GM19239 (cell line): Measurements from ENCODE around the gene CDCA7.
"Not testable (repeated sequence)": the region's sequence is repeated elsewhere in the genome, so short reads cannot be mapped to it uniquely, and the experiment has no call there.

ENCODE experiments used
- DNase-seq: peaks from one replicate; pipeline ENCODE4 v3.0.0; 2011; ENCODE audit warnings: low spot score; ENCODE audit not compliant: insufficient read length
- FAIRE-seq: peaks from 2 replicates; lab custom pipeline; 2011; peaks lifted over from hg19 to GRCh38; lab: Jason Lieb, UNC

The CDCA7 gene

DNA sequence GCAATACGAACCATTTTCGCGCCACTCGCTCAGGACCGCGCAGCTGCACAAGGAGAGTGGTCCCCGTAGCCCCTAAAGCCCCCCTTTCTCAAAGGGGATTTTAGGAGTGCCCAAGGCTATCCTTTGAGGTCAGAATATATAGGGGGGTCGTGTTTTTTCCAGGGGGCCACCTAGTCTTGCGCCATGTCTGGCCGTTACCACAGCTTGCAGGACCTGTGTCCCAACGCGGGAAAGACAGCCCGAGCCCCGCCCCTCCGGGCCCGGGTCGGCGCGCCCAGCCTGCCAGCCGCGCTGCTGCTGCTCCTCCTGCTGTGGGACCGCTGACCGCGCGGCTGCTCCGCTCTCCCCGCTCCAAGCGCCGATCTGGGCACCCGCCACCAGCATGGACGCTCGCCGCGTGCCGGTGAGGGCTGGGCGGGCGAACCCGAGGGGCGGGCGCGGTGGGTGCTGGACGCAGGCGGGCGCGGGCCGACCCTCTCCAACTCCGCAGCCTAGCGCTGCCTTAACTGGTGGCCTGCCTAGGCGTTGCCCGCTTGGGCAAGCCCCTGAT lies at the start of gene CDCA7:
CDCA7 (plus strand) TSS at position 291 of the 550 bp plus-strand sequence; CDS start at position 383, 92 bp downstream.
- FAIRE-seq (no peak), DNase-seq (peak; percentile 49)

DNA sequence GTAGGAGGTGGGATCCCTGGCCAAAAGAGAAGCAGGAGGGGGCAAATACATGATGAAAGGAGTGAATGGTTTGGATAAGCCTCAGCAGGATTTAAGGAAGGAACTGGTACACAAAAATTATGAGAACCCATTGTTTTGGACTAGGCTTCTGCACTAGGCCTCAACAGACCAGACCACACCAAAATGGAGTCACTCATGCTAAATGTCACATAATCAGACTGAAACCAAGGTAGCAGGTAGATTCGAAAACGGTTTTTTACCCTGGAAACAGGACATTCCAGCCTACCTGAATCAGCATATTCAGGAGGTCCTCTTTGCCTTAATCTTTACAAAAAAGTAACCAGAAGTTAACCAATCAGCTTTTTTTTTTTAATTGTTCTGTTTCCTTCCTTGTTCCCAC lies 49.4 kb upstream of the CDCA7 start:
- FAIRE-seq: no peak
- no peak for DNase-seq

DNA sequence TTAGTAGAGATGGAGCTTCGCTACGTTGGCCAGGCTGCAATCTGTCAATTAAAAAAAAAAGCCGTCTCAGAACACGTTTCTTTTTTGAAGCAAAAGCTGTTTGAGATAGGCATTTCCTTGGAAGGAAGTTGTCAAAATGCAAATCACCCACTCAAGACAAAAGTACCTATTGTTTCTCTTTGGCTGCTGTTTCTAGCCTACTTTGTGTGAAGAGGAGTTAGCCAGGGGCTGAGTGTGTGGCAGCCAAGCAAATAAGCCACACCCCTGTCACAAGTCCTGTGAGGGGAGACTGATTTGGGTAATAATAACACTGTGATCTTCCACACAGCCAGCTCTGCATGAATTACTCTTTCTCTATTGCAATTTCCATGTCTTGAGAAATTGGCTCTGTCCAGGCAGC lies 47.4 kb upstream of the CDCA7 start:
- FAIRE-seq: peak; percentile 14
- peak; percentile 22 for DNase-seq

DNA sequence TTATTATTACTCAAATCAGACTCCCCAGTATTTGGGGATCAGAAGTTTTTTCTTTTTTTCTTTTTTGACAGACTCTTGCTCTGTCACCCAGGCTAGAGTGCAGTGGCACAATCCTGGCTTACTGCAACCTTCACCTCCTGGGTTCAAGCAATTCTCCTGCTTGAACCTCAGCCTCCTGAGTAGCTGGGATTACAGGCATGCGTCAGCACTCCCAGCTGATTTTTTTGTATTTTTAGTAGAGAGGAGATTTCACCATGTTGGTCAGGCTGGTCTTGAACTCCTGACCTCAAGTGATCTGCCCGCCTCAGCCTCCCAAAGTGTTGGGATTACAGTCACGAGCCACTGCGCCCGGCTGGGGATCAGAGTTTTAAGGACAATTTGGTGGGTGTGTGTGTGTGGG lies 45.3 kb upstream of the CDCA7 start:
- FAIRE-seq, DNase-seq: not testable (repeated sequence)

DNA sequence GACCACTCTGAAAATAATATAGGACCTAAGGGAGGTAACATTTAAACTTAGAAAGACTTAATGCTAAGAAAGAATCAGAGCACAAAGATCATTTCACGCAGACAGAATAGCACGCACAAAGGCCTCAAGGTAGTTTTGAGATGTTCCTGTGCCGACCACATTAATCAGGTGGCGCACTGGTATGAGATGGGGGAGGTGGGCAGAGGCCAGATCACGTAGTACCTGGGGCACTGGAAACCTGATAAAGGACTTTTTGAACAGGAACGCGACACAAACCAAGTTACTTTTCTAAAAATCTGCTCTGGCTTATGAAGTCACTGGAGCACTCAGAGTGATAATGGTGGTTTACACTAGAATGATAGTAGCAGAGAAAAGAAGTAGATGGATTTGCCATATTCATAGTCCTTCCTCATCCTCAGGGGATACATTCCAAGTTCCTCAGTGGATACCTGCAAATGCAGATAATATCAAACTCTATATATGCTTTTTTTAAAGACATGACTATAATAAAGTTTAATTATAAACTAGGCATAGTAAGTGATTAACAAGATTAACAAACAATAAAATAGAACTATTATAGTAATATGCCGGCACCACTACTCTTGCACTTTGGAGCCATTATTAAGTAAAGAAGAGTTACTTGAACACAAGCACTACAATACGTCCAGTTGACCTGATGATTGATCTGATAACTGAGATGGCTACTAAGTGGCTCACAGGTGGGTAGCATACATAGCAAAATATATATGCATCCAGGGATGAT lies 42.6 kb upstream of the CDCA7 start:
- no peak for FAIRE-seq
- DNase-seq: no peak

DNA sequence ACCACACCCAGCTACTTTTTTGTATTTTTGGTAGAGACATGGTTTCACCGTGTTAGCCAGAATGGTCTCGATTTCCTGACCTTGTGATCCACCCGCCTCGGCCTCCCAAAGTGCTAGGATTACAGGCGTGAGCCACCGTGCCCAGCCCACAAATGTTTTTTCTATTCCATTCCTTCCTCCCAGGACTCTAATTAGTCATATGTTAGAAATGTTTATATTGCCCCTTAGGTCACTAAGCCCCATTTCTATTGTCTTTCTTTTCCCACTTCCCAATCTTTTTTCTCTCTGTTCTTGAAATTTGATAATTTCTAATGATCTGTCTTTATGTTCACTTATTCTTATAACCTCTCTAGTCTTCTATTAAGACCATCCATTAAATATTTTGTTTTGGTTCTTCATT lies 31.3 kb upstream of the CDCA7 start:
- FAIRE-seq: no peak
- DNase-seq: no peak

DNA sequence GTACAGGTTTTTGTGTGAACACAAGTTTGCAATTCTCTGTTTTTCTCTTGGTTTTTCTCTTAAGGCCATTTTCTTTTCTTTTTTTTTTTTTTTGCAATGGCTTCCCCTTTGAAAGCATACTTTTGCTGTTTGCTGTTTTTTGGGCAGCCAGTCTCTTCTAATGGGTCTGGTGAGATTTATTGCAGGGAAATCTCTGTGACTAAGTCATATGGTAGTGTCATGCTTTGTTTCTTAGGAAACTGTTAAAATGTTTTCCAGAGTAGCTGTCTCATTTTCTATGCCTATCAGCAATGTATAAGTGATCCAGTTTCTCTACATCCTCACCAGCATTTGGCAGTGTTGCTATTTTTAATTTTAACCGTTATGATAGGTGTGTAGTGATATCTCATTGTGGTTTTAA lies 27.9 kb upstream of the CDCA7 start:
- FAIRE-seq (no peak), DNase-seq (no peak)

DNA sequence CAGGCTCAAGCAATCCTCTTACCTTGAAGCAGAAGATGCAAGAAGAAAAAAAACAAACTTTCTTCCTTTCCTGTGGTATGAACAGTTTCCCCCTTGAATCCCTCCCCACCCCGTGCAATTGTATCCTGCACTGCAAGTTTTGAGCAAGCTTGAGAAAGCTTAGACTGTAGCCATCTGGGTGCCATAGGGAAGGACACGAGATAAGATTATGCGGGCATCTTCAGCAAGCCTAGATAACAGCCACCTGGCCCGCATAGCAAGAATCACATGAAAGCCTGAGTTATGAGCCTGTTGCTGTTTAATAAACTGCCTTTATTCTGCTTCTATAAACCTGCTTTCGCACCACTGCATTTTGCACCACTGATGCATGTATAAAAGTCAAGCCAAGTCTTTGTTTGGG lies 27.3 kb upstream of the CDCA7 start:
- DNase-seq (no peak), FAIRE-seq (no peak)

DNA sequence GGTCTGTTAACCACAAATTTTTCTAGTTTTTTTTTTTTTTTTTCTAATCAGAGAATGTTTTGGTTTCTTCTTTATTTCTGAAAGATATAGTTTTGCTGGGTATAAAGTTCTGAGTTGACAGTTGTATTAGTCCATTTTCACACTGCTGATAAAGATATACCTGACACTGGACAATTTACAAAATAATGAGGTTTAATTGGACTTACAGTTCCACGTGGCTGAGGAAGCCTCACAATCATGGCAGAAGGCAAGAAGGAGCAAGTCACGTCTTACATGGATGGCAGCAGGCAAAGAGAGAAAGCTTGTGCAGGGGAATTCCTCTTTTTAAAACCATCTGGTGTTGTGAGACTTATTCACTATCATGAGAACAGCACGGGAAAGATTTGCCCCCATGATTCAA lies 21.7 kb upstream of the CDCA7 start:
- FAIRE-seq, DNase-seq: not testable (repeated sequence)

DNA sequence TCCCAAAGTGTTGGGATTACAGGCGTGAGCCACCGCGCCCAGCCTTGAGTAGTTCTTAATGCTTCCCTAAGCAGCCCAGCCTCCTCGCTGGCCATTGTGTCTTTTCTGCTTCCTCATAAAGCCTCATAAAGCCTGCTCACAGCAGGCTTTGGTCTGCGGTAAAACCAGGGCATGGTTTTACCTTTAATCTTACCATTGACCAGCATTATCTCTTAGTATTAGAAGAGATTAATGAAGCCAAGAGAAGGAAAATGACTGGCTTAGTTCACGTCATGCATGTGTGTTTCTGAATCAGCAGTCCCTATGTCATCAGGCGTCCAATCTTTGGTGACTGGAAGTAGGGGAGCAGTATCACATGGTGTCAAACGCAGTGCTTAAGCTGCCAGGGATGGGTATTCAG lies 14.9 kb upstream of the CDCA7 start:
- FAIRE-seq (no peak), DNase-seq (no peak)

DNA sequence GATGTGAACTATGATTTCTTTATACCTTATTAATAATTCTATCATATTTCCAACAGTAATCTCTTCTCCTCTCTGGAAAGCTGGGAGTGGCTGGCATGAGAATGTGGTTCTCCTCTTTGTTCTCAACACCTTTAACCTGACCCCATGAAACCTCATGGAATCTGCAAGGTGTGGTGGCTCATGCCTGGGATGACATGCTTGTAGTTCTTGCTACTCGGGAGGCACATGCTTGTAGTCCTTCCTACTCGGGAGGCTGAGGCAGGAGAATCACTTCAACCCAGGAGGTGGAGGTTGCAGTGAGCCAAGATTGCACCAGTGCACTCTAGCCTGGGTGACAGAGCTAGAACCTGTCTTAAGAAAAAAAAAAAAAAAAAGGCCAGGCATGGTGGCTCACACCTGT lies 10.8 kb upstream of the CDCA7 start:
- no peak for DNase-seq
- FAIRE-seq: no peak

DNA sequence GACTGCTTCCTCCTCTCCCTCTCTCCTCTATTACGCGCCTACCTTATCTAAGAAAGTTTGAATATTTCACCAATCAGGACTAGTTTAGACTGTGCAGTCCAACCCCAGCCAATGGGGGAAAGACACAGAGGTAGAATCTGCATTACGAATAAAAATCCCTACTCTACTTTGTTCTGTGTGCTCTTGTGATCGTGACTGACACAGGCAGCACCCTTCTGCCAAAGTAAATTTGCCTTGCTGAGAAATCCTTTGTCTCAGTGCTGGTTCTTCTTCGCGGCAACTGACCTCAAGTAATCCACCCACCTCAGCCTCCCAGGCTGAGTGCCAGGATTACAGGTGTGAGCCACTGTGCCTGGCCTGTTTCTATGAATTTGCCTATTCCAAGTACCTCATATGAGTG lies 8.6 kb upstream of the CDCA7 start:
- FAIRE-seq: no peak
- no peak for DNase-seq

DNA sequence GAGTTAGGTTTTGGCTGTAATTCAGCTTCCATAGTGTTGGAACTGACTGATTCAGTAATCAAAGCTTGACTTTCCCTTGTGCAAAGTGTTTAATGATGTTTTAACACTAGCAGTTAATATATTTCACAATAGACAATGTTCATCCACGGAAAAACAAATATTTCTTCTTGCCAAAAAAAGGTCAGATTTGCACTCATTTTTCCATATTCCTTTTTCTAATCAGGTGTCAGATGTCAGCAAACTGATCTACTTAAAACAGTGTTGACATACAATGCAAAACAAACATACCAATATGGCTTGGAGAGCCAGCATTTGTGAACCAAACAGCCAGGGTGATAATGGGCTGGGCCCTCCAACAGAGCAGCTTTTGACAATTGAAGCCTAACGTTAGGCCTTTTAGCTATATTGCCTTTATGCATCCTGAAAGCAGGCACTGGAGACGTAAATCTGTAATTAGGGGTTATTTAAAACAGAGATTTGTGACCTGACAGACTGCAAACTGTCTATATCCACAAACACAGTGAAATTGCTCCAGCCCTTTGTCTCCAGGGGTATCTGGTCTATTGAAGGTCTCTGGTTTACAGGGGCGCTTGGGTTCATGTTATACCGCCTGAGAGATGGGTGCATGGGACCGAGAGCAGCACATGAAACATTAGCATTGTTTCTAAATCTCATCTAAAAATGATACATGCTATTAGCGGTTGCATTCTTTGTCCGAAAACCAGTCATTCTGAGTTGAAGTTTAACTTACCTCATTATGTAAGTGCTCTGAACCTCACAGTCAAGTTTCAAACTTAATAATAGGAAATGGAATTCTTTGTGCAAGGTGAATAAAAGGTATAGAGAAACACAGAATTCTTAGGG lies 7.1 kb upstream of the CDCA7 start:
- peak; percentile 66 for FAIRE-seq
- DNase-seq: no peak

DNA sequence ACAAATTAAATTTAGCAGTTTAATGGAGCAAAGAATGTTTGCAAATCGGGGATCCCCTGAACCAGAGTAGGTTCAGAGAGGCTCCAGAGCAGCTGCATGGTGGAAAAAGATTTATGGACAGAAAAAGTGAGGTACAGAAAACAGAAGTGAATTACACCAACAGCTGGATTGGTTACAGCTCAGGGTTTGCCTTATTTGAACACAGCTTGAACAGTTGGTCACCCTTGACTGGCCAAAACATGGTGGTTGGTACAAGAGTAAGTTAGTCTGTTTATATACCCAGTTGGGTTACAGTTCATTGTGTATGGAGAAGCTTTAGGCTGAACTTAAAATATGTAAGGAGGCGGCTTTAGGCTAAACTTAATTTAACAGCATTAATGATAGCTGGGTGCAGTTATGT lies 5.4 kb upstream of the CDCA7 start:
- peak; percentile 28 for FAIRE-seq
- no peak for DNase-seq

DNA sequence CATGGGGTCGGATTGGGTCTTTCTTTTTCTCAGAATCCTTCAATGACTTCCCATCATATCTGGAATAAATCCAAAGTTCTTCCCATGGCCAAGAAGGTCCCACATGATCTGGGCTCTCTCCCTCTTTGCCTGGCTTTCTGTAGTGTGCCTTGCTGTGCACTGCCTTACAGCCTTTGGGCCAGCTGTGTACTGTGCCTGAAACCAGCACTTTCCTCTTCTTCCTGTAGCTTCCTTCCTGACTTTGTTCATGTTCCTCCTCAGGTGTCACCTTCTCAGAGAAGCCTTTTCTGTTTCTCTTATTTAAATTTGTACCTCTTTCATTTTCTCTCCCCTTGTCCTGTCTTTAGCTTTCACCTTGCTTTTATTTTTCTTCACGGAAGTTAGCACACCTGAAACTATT lies 4.3 kb upstream of the CDCA7 start:
- no peak for DNase-seq
- peak; percentile 26 for FAIRE-seq

DNA sequence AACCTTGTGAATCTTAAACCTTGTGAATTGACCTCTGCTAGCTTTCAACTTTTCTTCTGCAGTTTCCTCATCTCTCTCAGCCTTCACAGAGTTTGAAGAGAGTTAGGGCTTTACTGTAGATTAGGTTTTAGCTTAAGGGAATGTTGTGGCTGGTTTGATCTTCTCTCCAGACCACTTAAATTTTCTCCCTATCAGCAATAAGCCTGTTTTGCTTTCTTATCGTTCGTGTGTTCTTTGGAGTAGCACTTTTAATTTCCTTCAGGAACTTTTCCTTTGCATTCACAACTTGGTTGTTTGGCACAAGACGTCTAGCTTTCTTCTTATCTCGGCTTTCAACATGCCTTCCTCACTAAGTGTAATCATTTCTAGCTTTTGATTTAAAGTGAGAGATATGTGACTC lies 2.8 kb upstream of the CDCA7 start:
- DNase-seq: no peak
- FAIRE-seq: no peak

DNA sequence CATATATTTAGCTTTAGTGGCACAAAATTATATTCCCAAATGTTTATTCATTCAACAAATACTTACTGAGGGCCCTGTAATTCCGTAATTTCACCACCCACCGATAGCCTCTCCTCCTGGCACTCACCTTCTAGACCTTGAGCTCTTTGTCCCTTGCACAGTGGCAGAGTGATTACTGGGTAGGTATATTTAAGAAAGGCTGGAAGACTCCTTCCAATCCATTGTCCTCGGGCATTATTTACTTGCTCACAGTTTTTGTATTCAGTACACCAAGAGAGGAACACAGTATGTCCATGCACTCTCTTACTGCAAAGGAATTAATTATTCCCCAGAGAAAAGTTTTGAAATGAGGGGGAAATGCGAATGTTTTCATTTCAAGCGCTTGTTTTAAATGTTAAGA lies 1.1 kb upstream of the CDCA7 start:
- DNase-seq (no peak), FAIRE-seq (no peak)

DNA sequence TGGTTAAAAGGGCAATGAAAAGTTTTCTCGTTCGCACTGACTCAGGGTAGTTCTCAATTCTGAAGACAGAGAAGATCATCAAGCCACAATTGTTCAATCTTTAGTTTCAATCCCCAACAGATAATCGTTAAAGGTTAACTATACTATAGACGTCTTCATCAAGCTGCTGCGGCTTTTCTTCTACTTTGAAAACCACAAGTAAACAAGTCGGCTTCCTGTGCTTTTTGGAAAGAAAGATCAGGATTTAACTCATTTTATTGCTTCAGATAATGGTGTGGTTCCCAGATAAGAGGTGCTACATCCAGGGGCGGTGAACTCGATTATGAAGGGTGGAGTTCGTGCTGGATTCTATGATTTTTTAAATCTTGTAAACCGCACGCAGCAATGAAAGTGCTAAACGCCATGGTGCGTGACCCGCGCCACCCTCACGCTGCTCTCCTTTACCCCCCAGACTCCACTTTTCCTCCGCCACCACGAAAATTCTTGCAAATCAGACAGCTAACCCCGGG lies 545 bp upstream of the CDCA7 start:
- peak; percentile 91 for FAIRE-seq

DNA sequence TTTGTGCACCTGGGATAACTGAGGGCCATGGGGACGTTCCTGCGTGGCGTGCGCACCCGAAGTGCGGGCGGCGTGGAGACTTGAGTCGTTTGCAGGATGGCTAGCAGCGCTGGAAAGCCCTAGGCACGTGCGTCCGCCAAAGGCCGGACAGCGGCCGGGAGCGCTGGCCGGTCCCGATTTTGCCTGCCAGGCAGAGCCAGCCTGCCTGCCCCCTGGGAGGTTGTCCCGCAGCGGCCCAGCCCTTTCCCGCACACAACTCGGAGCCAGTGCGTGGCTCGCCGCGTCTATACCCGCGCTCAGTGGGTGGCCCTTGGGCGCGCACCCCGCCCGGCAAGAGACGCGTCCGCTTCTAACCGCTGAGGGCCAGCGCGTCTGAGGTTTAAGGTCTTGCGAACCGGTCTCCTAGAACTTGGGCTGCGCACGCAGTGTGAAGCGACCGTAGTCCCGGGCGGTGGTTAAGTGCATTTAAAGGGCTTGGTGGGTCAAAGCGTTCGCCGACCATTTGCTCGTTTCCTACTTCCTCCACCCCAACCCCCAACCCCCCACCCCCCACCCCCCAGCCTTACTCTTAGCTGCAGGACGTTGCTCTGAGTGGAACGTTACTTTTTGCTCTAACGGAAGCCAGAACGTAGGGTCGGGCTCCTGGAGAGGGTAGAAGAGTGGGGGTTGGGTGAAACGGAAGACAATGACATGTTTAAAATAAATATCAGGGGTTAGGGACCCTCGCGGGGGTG lies 627 bp downstream of the CDCA7 start:
- DNase-seq: peak; percentile 28
- no peak for FAIRE-seq

More for the DNA sequence above, 545 bp upstream of the CDCA7 start:
- peak; percentile 39 for DNase-seq

DNA sequence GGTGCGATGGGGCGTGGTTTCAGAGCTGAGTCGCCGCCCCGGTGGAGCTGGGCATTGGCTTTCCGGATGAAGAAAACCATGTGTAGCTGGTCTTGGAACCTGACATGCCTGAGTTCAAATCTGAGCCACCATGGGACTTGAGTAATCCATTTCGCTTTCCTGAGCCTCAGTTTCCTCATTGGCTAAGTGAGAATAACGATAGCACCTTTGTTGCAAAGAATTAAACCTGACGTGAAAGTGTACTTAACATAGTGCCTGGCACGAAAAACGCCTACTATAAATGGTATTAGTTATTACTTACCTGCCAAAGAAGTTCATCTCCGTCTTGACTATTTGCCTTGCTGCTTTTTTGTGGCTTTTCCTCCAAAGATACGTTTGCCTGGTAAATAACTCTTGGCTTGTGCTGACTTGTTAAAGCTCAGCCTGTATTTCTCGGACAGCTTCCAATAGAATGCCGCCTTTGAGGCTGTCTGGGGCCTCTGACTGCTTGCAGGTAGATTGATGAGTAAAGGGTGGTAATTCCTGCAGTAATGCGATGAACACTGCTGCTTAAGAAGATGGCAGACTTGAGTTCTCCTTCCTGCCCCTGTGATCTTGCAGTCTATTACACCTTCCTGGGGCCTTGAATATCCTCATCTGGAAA lies 1.3 kb downstream of the CDCA7 start:
- DNase-seq: no peak
- FAIRE-seq: no peak
